Mammary epithelial cell (primary cell): ENCODE data around the gene TMEM178A.

Experiments
- CTCF ChIP-seq, 2 donors: IDR thresholded peaks in 1 of 2; conservative IDR thresholded peaks in 1 of 2; 2 replicates each; pipeline ENCODE4 v1.5.1; 2011 to 2012; ENCODE audit warnings: inconsistent platforms in 2 of 2, low read length in 2 of 2, mild to moderate bottlenecking in 2 of 2, control low read depth in 1 of 2, low read depth in 1 of 2; ENCODE audit not compliant: insufficient read depth in 1 of 2; ENCODE audit errors: extremely low read depth in 1 of 2
- EZH2 ChIP-seq: IDR thresholded peaks from 2 replicates; pipeline ENCODE4 v1.6.1; 2012; ENCODE audit warnings: low read length, inconsistent platforms, borderline replicate concordance

DNA sequence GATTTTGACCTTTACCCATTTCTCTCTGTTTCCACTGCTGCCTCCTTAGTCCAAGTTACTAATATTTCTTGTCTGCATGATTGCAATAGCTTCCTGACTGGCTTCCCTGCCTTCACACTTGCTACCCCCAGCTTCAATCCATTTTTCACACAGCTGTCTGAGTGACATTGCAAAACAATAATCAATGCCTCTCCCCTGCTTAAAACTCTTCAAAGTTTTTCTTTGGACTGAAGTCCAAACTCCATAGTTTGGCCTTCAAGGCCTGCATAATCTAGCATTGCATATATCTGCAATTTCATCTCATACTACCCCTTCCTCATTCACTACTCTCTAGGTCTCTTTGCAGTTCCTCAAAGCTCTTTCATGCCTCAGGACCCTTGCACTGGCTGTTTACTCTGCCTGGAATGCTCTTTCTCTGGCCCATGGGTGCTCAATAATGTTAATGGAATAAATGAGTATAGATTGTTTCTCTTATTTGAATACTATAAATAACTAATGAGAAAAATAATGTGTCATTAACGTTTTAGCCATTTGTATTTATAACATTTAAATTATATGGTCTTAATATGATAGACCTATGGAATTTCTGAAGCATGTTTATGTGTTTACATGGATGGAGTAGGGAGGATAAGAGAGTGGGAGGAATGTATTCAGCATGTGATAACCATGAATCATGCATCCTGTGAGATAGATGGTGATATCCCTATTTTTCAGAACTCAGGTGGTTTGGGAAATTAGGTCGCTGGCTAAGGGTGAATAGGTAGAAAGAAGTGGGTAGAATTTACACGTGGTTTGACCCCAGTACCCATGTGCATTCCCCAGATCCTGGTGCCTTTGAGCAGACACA, 5.7 kb upstream of the TMEM178A start:
- TF ChIP-seq CTCF (conservative IDR thresholded peaks at IDR 0.05 in 1 of 2, IDR thresholded peaks at IDR 0.05 in 1 of 2; ENCODE audit: extremely low read depth in 1 of 2, insufficient read depth in 1 of 2, low read depth in 1 of 2, low read length in 2 of 2) (no peak), EZH2 (no peak)
